AG09309 (cell line): ENCODE data around the gene STX1B.

Experiments used
- DNase-seq: peaks from one replicate; pipeline ENCODE4 v3.0.0-alpha.2; 2010; ENCODE audit warnings: low read depth
- H3K4me3 ChIP-seq: 2 replicates; pipeline ENCODE4 v1.5.1; 2011; ENCODE audit warnings: mild to moderate bottlenecking, low read depth, low read length, moderate library complexity; ENCODE audit not compliant: control insufficient read depth
- CTCF ChIP-seq: IDR thresholded peaks from 2 replicates; pipeline ENCODE4 v1.5.1; 2011; ENCODE audit warnings: mild to moderate bottlenecking, low read depth, low read length, inconsistent platforms; ENCODE audit not compliant: insufficient read depth, control insufficient read depth; ENCODE audit errors: missing control alignments

STX1B gene

GRCh38 chr16:30996324-30996984 lies 14.0 kb downstream of the STX1B start:
- peak overlapping the region; percentile 53 for H3K4me3 ChIP-seq
- no peak for DNase-seq
- TF ChIP-seq CTCF = no peak

DNA sequence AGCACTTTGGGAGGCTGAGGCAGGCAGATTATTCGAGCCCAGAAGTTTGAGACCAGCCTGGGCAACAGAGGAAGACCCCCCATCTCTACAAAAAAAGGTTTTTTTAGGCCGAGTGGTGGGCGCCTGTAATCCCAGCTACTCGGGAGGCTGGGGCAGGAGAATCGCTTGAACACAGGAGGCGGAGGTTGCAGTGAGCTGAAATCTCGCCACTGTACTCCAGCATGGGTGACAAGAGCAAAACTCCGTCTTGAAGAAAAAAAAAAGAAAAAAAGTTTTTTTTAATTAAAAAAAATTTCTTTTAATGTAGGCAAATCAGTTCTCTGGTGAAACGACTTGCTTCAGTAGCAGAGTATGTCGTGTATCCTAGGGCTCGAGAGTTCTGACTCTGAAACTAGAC lies 14.5 kb downstream of the STX1B start:
- H3K4me3 ChIP-seq = no peak overlapping the region
- no peak for TF ChIP-seq CTCF
- no peak for DNase-seq

GRCh38 chr16:30992931-30993816 lies 17.3 kb downstream of the STX1B start:
- no peak for TF ChIP-seq CTCF
- H3K4me3 ChIP-seq = no peak overlapping the region
- no peak for DNase-seq

DNA sequence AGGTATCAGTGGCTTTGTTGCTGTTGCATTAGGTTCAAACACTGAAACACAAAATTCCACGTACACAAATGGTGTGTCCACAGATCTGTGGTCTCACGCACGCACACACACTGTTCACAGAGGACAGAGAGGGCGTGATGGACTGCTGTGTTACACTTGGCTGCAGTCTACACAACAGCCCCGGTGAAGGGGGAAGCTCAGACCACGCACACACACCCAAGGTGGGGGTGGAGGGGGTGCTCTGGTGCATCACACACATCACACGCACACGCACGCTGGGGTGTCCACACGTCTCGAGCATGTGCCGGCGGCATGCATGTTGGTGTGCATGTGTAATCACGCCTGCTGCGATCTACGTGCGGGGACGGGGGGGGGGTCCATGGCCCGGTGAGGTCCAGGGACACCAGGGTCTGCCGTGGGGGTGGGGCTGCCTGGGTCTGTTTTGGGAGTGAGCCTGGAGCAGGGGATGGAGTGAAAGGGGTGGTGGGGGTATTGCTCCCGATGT lies 18.1 kb downstream of the STX1B start:
- no peak overlapping the region for H3K4me3 ChIP-seq
- TF ChIP-seq CTCF = no peak
- no peak for DNase-seq

DNA sequence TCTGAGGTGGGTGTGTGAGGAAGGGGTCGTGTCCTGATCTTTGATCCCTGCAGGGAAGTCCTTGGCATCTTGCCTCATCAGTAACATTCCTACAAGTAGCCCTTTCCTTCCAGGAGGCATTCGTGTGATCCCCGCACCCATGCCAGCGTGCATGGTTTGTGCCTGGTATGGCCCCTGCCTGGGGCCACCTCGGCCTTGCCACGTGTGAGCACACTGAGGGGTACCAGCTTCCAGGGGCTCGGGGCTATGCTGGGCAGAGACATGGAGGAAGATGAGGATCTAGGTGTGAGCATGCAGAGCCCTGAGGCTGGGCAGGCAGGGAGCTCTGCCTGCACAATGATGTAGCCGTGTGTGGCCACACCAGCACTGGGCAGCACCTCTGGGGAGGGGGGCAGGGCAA lies 19.4 kb downstream of the STX1B start:
- H3K4me3 ChIP-seq = no peak overlapping the region
- no peak for DNase-seq
- TF ChIP-seq CTCF = no peak

GRCh38 chr16:30990105-30990504 lies 20.3 kb downstream of the STX1B start:
- no peak for DNase-seq
- no peak for TF ChIP-seq CTCF
- H3K4me3 ChIP-seq = no peak overlapping the region
